DOHH2 (cell line): ENCODE data around the gene TBC1D22A.

Source experiments
- EZH2phosphoT487 ChIP-seq: fragments of 200-600 bp; sonication (generic); IDR thresholded peaks from 2 replicates; pipeline ENCODE4 v1.6.1; 2017; ENCODE audit warnings: borderline replicate concordance, mild to moderate bottlenecking, antibody characterized with exemption, low read length, moderate library complexity, mixed read lengths
- TF ChIP-seq, protein P1 (sequence below): fragments of 200-600 bp; sonication (generic); IDR thresholded peaks from one replicate; pipeline ENCODE4 v1.5.1; 2014; ENCODE audit warnings: antibody characterized with exemption, mild to moderate bottlenecking, low read depth, low read length; ENCODE audit not compliant: poor library complexity, severe bottlenecking

DNA sequence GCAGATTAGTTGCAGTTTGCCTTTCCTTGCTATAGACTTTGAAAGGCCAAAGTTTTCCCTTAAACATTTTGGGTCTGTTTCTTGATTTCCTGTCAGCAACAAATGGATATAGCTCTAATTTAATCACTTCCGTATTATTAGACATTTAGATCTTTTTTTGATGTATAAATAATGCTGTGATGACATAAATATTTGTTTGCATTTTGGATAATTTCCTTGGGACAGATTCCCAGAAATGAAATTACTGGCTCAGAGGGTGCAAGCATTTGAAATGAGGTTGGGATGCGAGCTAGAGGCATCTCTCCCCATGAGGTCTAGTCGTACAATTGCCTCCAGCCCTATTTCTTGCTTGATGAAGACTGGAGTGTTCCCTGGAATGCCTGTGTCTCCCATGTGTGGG is 94.2 kb downstream of the TBC1D22A start:
- TF ChIP-seq, protein P1, sequence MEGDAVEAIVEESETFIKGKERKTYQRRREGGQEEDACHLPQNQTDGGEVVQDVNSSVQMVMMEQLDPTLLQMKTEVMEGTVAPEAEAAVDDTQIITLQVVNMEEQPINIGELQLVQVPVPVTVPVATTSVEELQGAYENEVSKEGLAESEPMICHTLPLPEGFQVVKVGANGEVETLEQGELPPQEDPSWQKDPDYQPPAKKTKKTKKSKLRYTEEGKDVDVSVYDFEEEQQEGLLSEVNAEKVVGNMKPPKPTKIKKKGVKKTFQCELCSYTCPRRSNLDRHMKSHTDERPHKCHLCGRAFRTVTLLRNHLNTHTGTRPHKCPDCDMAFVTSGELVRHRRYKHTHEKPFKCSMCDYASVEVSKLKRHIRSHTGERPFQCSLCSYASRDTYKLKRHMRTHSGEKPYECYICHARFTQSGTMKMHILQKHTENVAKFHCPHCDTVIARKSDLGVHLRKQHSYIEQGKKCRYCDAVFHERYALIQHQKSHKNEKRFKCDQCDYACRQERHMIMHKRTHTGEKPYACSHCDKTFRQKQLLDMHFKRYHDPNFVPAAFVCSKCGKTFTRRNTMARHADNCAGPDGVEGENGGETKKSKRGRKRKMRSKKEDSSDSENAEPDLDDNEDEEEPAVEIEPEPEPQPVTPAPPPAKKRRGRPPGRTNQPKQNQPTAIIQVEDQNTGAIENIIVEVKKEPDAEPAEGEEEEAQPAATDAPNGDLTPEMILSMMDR, result no peak
- TF ChIP-seq EZH2phosphoT487, result no peak
